22Rv1 (cell line): Measurements from ENCODE around the gene PCYT2.

Experiments
- CTCF ChIP-seq: fragments of 450-650 bp; IDR thresholded peaks from 2 replicates; pipeline ENCODE4 v1.5.1; 2017; ENCODE audit warnings: mild to moderate bottlenecking
- ZFX ChIP-seq: fragments of 450-650 bp; IDR thresholded peaks from 2 replicates; pipeline ENCODE4 v1.6.1; 2017; ENCODE audit warnings: antibody characterized with exemption, borderline replicate concordance

GRCh38 chr17:81924557-81925532 is 13.6 kb upstream of the PCYT2 start:
- TF ChIP-seq CTCF (no peak), ZFX (no peak)
